NCI-H2171 (cell line): ENCODE results near the gene PPAT.

Experiments
- DNase-seq: peaks from one replicate; lab custom pipeline; 2025; lab: John Stamatoyannopoulos, UW

Gene PPAT

DNA sequence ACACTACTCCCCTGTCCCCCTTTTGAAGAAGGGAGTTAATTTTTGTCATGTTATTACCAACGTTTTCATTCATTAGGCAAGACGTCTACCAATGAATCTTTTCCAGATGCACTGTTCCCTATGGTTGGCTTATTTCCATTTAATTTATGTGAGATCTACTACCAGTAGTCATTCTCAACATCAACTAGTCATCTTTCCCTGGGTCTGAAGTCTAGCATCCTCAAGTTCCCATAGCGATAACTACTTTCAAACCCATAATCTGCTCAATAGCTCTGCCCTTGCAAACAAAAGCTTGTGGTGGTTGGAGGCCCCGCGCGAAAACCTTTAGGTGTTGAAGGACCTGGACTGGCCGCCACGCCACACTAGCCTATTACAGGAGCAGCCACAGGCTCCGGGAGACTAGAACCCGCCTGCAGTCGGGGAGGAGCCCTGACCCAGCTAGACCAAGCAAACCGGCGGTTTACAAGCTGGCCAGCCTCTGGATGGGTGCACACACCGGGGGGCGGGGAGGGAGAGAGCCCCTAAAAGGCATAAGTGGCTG is 746 bp downstream of the PPAT start:
- DNase-seq: no peak

DNA sequence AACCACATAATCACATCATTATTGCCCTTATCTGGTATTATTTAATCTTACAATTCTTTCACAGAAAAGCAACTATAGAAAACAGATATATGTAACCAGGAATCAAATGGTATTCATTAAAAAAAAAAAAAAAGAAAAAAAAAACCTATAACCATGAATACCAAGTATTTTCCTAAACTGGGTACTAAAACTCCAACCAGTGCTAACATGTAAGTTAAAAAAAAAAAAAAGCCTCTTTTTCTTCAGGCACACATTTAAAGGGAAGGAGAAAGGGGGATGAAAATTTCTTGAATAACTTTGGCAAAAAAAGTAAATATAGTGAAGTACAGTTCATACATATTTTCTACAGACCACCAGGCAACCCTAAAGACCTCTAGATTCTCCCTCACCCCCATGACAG is 2.1 kb downstream of the PPAT start:
- no peak for DNase-seq

GRCh38 chr4:56430203-56430602 is 5.2 kb downstream of the PPAT start:
- no peak for DNase-seq

GRCh38 chr4:56427179-56427578 is 8.2 kb downstream of the PPAT start:
- DNase-seq: no peak

GRCh38 chr4:56426273-56426672 is 9.1 kb downstream of the PPAT start:
- no peak for DNase-seq

DNA sequence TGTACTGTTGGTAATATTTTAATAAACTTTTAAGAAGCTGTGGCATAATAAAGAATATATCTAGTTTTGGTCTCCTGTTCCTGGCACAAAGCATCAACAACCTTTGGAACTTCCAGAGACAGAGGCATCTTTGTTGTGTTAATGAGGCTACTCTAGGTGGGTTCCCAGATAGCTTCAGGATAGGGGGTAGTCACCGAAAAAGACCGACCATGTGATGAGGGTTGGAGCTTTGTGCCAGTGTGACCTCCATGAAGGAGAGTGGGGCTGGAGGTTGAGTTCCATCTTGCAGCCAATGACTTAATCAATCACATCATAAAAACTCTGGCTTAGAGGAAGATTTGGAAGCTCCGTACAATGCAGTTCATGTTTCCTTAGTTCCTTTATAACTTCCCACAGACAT is 9.9 kb downstream of the PPAT start:
- no peak for DNase-seq

GRCh38 chr4:56424697-56425514 is 10.5 kb downstream of the PPAT start:
- no peak for DNase-seq

DNA sequence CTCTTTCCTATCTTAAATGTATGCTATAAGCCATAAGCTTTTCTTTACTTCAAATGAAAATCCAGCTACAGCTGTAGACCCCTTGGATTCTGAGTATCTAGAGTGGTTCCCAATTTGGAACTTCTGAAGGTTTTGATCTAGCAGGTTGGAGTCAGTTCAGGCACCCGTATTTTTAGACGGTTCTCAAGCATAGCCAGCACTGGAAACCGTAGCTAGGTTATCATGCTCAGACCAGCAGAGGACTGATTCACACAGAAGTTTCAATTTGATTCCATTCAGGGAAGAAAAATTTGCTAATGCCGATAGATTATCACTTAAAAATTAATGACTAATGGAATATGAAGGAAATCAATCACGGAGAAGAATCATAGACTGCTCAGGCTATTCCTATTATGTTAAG is 11.2 kb downstream of the PPAT start:
- no peak for DNase-seq

DNA sequence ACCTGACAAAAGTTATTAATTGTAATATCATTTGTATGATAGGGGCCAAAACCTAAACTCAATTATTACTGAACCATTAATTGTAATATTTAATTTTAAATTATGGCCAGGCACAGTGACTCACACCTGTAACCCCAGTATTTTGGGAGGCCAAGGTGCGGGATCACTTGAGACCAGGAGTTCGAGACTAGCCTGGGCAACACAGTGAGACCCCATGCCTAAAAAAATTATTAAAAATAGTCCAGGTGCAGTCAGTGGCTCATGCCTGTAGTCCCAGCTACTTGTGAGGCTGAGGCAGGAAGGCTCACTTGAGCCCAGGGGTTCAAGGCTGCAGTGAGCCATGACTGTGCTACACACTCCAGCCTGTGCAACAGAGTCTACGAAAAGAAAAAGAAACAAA is 18.0 kb downstream of the PPAT start:
- DNase-seq: no peak

GRCh38 chr4:56416349-56416748 is 19.1 kb downstream of the PPAT start:
- no peak for DNase-seq

- DNase-seq: no peak
Measured at GRCh38 chr4:56414135-56414670, 21.2 kb downstream of the PPAT start.

DNA sequence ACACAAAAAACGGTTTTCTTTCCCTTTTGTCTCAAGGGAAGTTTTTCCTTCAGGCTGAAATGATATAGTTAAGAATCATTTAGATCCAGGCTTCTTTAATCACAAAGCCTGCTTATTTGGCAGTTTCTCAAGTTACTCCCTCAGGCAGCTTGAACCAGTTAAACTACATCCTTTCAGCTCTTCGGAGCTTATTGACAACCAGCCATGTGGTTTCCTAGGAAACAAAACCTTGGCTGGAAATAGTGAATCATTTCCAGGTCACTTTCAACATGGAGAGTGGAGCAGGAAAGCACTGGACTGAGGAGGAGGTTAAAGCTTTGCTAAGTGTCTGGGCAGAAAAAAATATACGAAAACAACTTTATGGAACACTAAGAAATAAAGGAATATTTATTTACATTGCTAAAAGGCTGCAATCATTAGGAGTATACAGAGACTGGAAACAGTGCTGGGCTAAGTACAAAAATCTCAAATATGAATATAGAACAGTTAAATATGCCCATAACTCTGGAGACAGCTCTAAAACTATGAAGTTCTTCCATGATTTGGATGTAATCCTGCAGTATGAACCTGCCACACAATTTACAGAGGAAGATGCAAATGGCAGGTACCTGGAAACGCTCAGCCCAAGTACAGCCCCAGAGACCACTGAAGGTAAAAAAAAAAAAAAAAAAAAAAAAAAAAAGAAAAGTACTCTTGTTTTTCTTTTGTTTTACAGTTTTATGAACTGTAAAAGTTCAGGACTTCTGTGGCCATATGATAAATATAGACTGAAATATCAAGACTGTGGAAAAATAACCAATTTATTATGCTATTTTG is 25.0 kb downstream of the PPAT start:
- DNase-seq: peak; percentile 28

DNA sequence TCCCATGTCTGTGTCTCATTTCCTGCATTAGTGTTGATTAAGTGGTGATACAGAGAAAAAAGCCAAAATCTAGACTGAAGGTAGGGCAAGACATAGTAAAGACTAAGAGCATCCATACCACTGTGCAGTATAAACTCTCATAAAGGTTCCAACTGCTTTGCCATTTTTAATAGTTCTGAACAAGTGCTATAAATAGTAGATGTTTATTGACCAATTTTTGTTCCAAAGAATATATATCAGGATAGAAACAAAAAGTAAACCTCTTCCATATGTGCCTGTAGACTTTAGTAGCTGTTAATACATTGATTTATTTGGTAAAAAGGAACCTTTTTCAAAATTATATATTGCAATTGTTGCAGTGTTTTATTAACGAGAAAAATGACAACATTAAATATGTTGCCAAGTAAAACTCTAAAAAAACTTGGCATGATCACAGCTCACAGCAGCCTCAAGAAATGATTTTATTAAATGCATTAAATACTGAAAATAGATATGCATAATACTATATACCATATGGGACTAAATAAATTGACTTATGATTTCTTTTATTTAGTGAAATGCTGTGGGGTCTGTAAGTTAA is 25.8 kb downstream of the PPAT start:
- no peak for DNase-seq

- DNase-seq: no peak
Measured at GRCh38 chr4:56408978-56409377, 26.4 kb downstream of the PPAT start.

- DNase-seq: no peak
Measured at GRCh38 chr4:56406151-56406550, 29.3 kb downstream of the PPAT start.

DNA sequence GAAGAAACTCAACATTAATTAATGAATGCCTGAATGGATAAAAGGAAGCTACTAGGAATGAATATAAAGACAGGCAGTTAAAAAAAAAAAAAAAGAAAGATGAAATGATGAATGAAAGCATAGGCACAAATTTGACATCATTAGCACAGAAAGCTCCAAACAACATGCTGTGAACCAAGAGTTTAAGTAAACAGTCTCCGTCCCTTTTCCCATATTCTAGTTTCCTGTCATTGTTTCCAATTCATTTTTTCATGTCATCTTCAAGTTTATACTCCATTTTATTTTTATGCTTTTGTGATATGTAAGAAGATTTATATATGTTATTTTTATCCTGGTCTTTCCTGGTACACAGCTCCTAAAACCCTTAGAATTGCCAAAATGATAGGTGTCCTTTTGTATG is 30.4 kb downstream of the PPAT start:
- no peak for DNase-seq

- DNase-seq: no peak
Measured at GRCh38 chr4:56400560-56400959, 34.9 kb downstream of the PPAT start.

- DNase-seq: no peak
Measured at GRCh38 chr4:56391270-56391669, 44.1 kb downstream of the PPAT start.

GRCh38 chr4:56389558-56389957 is 45.9 kb downstream of the PPAT start:
- DNase-seq: no peak

GRCh38 chr4:56388306-56388705 is 47.1 kb downstream of the PPAT start:
- DNase-seq: no peak

- DNase-seq: peak; percentile 84
Measured at GRCh38 chr4:56387023-56388001, 48.1 kb downstream of the PPAT start, which contains the start of gene AASDH. Gene AASDH, minus strand, starts transcription at chr4:56387491. Its CDS starts 3,192 bp downstream, at chr4:56384299.
